CD4-positive, alpha-beta T cell (primary cell): Measurements from ENCODE around the gene ARRDC2. TPM values are rescaled to one million over a fixed set of nuclear protein-coding genes. Genes with fewer than 3 reads are reported as not detected.
A peak's percentile ranks its signal among the peaks of the same experiment; 100 is the strongest.

Experiments
- ATAC-seq: fragments of 200-7000 bp; cut with Tn5 transposase; one replicate; pipeline ENCODE4 v1.10.0; 2022; ENCODE audit warnings: mild to moderate bottlenecking; ENCODE audit not compliant: poor library complexity
- CTCF ChIA-PET: fragments of 350-600 bp; sonication (Branson Sonifier 250); formaldehyde crosslinking; loops from one replicate; lab custom pipeline; 2021; ENCODE audit warnings: antibody characterized with exemption, inconsistent platforms; lab: Charles Lee
- POLR2A ChIA-PET: fragments of 350-600 bp; sonication (Branson Sonifier 250); formaldehyde crosslinking; loops from one replicate; lab custom pipeline; 2021; ENCODE audit warnings: antibody characterized with exemption, inconsistent platforms; lab: Charles Lee
- DNase-seq, 14 experiments: peaks; one replicate each; pipeline ENCODE4 v3.0.0-alpha.2; 2013 to 2020; ENCODE audit warnings: mixed read lengths in 2 of 14
- H3K27ac ChIP-seq, 2 donors: one replicate each; pipeline versions ENCODE4 v1.5.1 to v1.7.0; 2013; ENCODE audit warnings: low read length in 2 of 2, low read depth in 1 of 2, mild to moderate bottlenecking in 1 of 2
- H3K27me3 ChIP-seq, 2 experiments: 1 replicate in 1 of 2; 2 replicates in 1 of 2; pipeline versions ENCODE4 v1.6.1 to v1.7.0; 2013; ENCODE audit warnings: low read length in 2 of 2, control low read depth in 1 of 2, mild to moderate bottlenecking in 1 of 2, moderate library complexity in 1 of 2; ENCODE audit not compliant: insufficient read depth in 2 of 2, control insufficient read depth in 1 of 2
- H3K36me3 ChIP-seq: one replicate; pipeline ENCODE4 v1.6.1; 2013; ENCODE audit warnings: low read length, control low read depth; ENCODE audit not compliant: insufficient read depth
- H3K4me1 ChIP-seq: one replicate; pipeline ENCODE4 v1.6.1; 2013; ENCODE audit warnings: low read length, control low read depth; ENCODE audit not compliant: insufficient read depth
- H3K4me3 ChIP-seq: one replicate; pipeline ENCODE4 v1.5.1; 2013; ENCODE audit warnings: mild to moderate bottlenecking, low read length, moderate library complexity
- H3K9me3 ChIP-seq, 2 experiments: 1 replicate in 1 of 2; 2 replicates in 1 of 2; pipeline versions ENCODE4 v1.6.1 to v1.7.0; 2013; ENCODE audit warnings: low read length in 2 of 2, mild to moderate bottlenecking in 2 of 2, control low read depth in 1 of 2, moderate library complexity in 1 of 2; ENCODE audit not compliant: control insufficient read depth in 1 of 2, insufficient read depth in 1 of 2
- H3K27ac Mint-ChIP-seq: one replicate; pipeline ENCODE4 v1.8.0; 2020; ENCODE audit warnings: mixed read lengths
- H3K27me3 Mint-ChIP-seq: one replicate; pipeline ENCODE4 v1.8.0; 2021; ENCODE audit warnings: mixed read lengths
- H3K36me3 Mint-ChIP-seq: one replicate; pipeline ENCODE4 v1.8.0; 2021; ENCODE audit warnings: low read depth, mixed read lengths
- H3K4me1 Mint-ChIP-seq: one replicate; pipeline ENCODE4 v1.8.0; 2021; ENCODE audit warnings: low read depth, mixed read lengths
- H3K4me3 Mint-ChIP-seq: one replicate; pipeline ENCODE4 v1.8.0; 2020; ENCODE audit warnings: mild to moderate bottlenecking, mixed read lengths
- H3K9me3 Mint-ChIP-seq: one replicate; pipeline ENCODE4 v1.8.0; 2020; ENCODE audit warnings: mixed read lengths
- CTCF ChIP-seq: fragments of 200-600 bp; IDR thresholded peaks from one replicate; pipeline ENCODE4 v1.8.0; 2022; ENCODE audit warnings: antibody characterized with exemption, mild to moderate bottlenecking
- intact Hi-C, 2 experiments: fragments of 100-400 bp; cut with DNase I in 1 of 2; cut with micrococcal nuclease in 1 of 2; formaldehyde crosslinking; loops; one replicate each; pipeline versions ENCODE4 v1.15.1 to v1.9.0; 2023 to 2025; cut with DNase I, micrococcal nuclease
- total RNA-seq, 174 experiments: library from RNA in 2 of 174; stranded (reverse) in 2 of 174; gene quantifications; one replicate each; pipeline ENCODE4 v1.2.3 and lab custom pipeline; 2021 to 2026

ARRDC2 gene
- total RNA-seq, 2 experiments from 2014 or later = 325 to 341 TPM

- H3K4me1 Mint-ChIP-seq = peaks cover 27% of the 10 kb centered on the region
- H3K4me1 ChIP-seq = peaks cover 9% of the 10 kb centered on the region
- no peaks in the 10 kb centered on the region for H3K36me3 Mint-ChIP-seq
- no peaks in the 10 kb centered on the region for H3K9me3 ChIP-seq
- H3K27ac Mint-ChIP-seq = no peak overlapping the region
- H3K27me3 Mint-ChIP-seq = no peaks in the 10 kb centered on the region
- H3K4me3 ChIP-seq = no peak overlapping the region
- H3K36me3 ChIP-seq = no peaks in the 10 kb centered on the region
- POLR2A ChIA-PET = interaction anchor here (0.7 to 1.5 kb wide), 3 partner anchors 20 to 35 kb away, joined by 4 to 5 read pairs (median 4); partner anchors contain the start of gene IL12RB1
- no peak for TF ChIP-seq CTCF
- no peak for ATAC-seq
- CTCF ChIA-PET = no interaction called here
- no peak overlapping the region for H3K27ac ChIP-seq
- intact Hi-C loops = no loop called here
- H3K9me3 Mint-ChIP-seq = no peaks in the 10 kb centered on the region
- H3K4me3 Mint-ChIP-seq = no peak overlapping the region
- no peak for DNase-seq
- no peaks in the 10 kb centered on the region for H3K27me3 ChIP-seq
These were observed 43.9 kb downstream of the ARRDC2 start for GRCh38 chr19:18051887-18052286.

- H3K36me3 Mint-ChIP-seq = peaks cover 4% of the 10 kb centered on the region
- Histone ChIP-seq H3K9me3 (no peaks in the 10 kb centered on the region), H3K27ac (no peak overlapping the region), H3K4me1 (peaks cover 20% of the 10 kb centered on the region), H3K4me3 (no peak overlapping the region), H3K27me3 (no peaks in the 10 kb centered on the region), H3K36me3 (no peaks in the 10 kb centered on the region)
- H3K4me1 Mint-ChIP-seq = peaks cover 32% of the 10 kb centered on the region
- CTCF ChIA-PET = no interaction called here
- no peak overlapping the region for H3K4me3 Mint-ChIP-seq
- H3K27me3 Mint-ChIP-seq = no peaks in the 10 kb centered on the region
- intact Hi-C loops = no loop called here
- no peak for TF ChIP-seq CTCF
- DNase-seq (peak in 4 of 14 experiments; percentile 12 to 45 (median 19)), ATAC-seq (no peak)
- no peaks in the 10 kb centered on the region for H3K9me3 Mint-ChIP-seq
- POLR2A ChIA-PET = interaction anchor here (0.6 to 1.5 kb wide), 3 partner anchors 9 to 50 kb away, joined by 3 to 4 read pairs (median 3); partner anchors contain the start of gene IL12RB1
- H3K27ac Mint-ChIP-seq = no peak overlapping the region
These were observed 45.7 kb downstream of the ARRDC2 start for GRCh38 chr19:18053576-18054219.

DNA sequence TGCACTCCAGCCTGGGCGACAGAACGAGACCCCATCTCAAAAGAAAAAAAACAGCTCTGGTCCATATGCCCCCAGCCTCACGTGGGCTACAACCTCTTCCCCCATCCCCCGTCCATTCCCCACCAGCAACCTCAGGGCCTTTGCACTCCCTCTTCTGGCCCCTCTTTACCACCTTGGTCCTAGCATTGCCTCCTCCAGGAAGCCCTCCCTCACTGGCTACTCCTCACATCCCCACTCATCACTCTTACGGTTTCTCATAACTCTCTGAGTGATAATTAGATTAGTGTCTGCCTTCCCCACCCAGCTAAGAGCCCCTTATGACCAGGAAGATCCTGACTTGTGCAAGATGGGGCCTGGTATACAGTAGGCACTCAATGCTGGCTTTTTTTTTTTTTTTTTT, 48.0 kb downstream of the ARRDC2 start:
- Histone ChIP-seq H3K4me1 (peaks cover 13% of the 10 kb centered on the region), H3K4me3 (no peak overlapping the region), H3K27me3 (no peaks in the 10 kb centered on the region), H3K36me3 (peaks cover 17% of the 10 kb centered on the region), H3K27ac (no peak overlapping the region), H3K9me3 (no peaks in the 10 kb centered on the region)
- TF ChIP-seq CTCF = no peak
- Mint-ChIP-seq H3K4me3 (no peak overlapping the region), H3K36me3 (peaks cover 6% of the 10 kb centered on the region), H3K9me3 (no peaks in the 10 kb centered on the region), H3K27me3 (no peaks in the 10 kb centered on the region), H3K4me1 (peaks cover 21% of the 10 kb centered on the region), H3K27ac (peak overlapping the region; percentile 70)
- ATAC-seq (no peak), DNase-seq (no peak)
- ChIA-PET POLR2A (interaction anchor here (0.6 to 5.4 kb wide), 5 partner anchors 11 to 51 kb away, joined by 3 to 41 read pairs (median 4); partner anchors contain the start of genes ARRDC2 and MAST3), CTCF (interaction anchor here (0.6 to 6.5 kb wide), 4 partner anchors 40 to 118 kb away, joined by 3 to 40 read pairs (median 4); partner anchors contain the start of gene ARRDC2)
- intact Hi-C loops = loop anchor here in 1 of 2 experiments (5.0 kb wide), 1 partner anchor 199 kb away; the partner anchor contains the start of gene RPL18A
